ENCODE data around the gene DEF6.

The DEF6 gene

GRCh38 chr6:35267446-35267845 is 30.2 kb upstream of the DEF6 start:
- no peak for DNase-seq (ENCODE audit: low read depth)
- H3K4me3 ChIP-seq (ENCODE audit: low read length) = no peak overlapping the region
- no peak for TF ChIP-seq CTCF (conservative IDR thresholded peaks at IDR 0.05; ENCODE audit: low read depth, low read length)

DNA sequence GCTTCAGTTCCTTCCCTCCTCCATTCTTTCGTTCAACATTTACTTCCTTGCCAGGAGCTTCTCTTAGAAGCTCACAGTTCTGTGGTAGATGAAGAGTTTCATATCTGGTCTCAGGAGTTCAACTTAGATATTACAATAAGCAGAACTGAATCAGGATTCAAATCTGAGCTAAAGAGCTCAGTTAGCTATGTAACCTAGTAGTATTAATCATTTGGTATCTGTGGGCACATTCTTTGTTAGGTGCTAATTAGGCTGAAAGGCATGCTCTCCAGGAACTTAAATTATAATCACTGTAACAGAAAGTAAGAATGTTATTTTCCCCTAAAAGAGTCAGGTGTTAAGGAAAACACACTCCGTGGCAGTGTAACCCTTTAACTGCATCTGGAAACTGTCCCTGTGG is 29.7 kb upstream of the DEF6 start:
- H3K4me3 ChIP-seq (ENCODE audit: low read length) = no peak overlapping the region
- no peak for DNase-seq (ENCODE audit: low read depth)
- TF ChIP-seq CTCF (conservative IDR thresholded peaks at IDR 0.05; ENCODE audit: low read depth, low read length) = no peak

DNA sequence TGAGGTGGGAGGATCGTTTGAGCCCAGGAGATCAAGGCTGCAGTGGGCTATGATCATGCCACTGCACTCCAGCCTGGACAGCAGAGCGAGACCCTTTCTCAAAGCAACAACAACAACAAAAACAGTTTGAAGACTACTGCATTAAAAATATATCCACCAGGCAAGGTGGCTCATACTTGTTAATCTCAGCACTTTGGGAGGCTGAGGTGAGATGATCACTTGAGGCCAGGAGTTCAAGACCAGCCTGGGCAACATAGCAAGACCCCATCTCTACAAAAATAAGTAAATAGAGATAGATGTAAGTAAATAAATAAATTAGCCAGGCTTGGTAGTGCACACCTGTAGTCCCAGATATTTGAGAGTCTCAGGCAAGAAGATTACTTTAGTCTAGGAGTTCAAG is 25.6 kb upstream of the DEF6 start:
- H3K4me3 ChIP-seq (ENCODE audit: low read length) = no peak overlapping the region
- DNase-seq (ENCODE audit: low read depth) = no peak
- no peak for TF ChIP-seq CTCF (conservative IDR thresholded peaks at IDR 0.05; ENCODE audit: low read depth, low read length)

DNA sequence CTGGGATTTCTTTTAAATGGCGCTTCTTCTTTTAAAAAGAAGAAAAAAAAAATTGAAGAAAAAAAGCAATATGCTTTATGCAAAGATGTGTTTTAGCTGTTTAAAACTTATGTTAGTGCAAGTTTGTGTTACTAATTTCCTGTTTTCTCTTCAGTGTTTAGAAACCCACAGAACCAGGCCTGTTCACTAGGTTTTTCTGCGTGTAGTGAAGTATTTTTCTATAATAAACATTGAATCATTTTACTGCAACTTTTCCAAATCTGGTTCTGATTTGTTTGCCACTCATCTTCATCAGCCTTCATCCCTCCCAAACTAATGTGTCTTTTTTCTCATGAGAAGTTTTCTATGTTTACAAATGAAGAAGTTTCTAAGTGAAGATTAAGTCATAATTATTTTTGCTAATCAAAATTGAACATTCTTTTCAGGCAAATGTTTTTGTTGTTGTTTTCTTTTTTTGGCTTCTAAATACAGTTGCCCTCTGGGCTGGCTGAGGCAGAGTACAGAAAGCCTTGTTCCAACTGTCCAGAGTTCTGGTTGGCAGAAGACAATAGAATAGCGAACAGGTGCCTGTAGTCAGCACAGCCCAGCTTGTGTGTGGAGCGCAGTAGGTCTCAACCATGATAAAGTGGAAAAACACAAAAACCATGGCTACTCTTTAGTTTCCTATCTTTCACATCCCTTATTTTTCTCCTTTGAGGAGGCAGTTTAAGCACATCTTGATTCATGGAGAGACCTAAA is 23.6 kb upstream of the DEF6 start:
- no peak for DNase-seq (ENCODE audit: low read depth)
- no peak for TF ChIP-seq CTCF (conservative IDR thresholded peaks at IDR 0.05; ENCODE audit: low read depth, low read length)
- no peak overlapping the region for H3K4me3 ChIP-seq (ENCODE audit: low read length)

- H3K4me3 ChIP-seq (ENCODE audit: low read length) = no peak overlapping the region
- no peak for DNase-seq (ENCODE audit: low read depth)
- no peak for TF ChIP-seq CTCF (conservative IDR thresholded peaks at IDR 0.05; ENCODE audit: low read depth, low read length)
Observed at GRCh38 chr6:35275744-35276260, 21.8 kb upstream of the DEF6 start.

DNA sequence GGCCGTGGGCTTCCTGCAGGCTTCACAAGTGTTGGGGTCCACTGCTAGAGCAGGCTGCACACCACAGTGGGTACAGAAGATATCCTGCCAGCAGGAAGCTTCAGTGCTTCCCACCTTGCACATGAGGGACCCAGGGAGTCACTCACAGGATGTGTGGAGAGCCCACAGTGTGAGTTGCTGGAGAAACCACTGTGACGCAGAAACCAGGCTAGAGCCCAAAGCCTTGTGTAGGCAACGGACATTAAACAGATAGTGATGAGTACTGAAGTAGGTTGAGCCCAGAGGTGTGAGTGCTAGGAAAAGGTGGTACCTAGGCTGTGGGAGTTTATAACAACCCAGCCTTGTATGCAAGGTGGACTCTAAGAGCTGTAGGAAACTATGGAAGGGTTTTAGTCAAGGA is 18.9 kb upstream of the DEF6 start:
- no peak for DNase-seq (ENCODE audit: low read depth)
- no peak for TF ChIP-seq CTCF (conservative IDR thresholded peaks at IDR 0.05; ENCODE audit: low read depth, low read length)
- H3K4me3 ChIP-seq (ENCODE audit: low read length) = no peak overlapping the region

GRCh38 chr6:35280903-35281302 is 16.7 kb upstream of the DEF6 start:
- TF ChIP-seq CTCF (conservative IDR thresholded peaks at IDR 0.05; ENCODE audit: low read depth, low read length) = no peak
- DNase-seq (ENCODE audit: low read depth) = no peak
- no peak overlapping the region for H3K4me3 ChIP-seq (ENCODE audit: low read length)
